Measurements from ENCODE around the gene FREY1. TPM values are rescaled to one million over a fixed set of nuclear protein-coding genes. Genes with fewer than 3 reads are reported as not detected.

Gene FREY1
- total and polyA plus RNA-seq, 2 of the 8 experiments (the other 6 are each of a cell fraction or from before 2014, with no cell fraction given): 0.32 to 1.1 TPM

GRCh38 chr11:45942381-45942780 is 35.3 kb upstream of the FREY1 start:
- POLR2A ChIA-PET (ENCODE audit: partially characterized antibody): interaction anchor here (1.3 to 13.6 kb wide), 3 partner anchors 13 to 19 kb away, joined by 4 to 115 read pairs (median 4); partner anchors contain the start of gene LARGE2
- Histone ChIP-seq H2AK5ac (ENCODE audit: low read depth, low read length) (no peak overlapping the region), H3K36me3 (ENCODE audit: control insufficient read depth in 2 of 4, insufficient read depth in 4 of 4, low read length in 3 of 4) (peaks cover 0 to 22% (median 14%) of the 10 kb centered on the region in 4 experiments; a peak in 6 of 8 replicates), H3K27ac (ENCODE audit: low read depth, low read length) (no peak overlapping the region), H3K56ac (replicated peaks; ENCODE audit: insufficient read length, low read depth, low read length) (no peak overlapping the region), H3K23me2 (ENCODE audit: low read depth, low read length) (no peaks in the 10 kb centered on the region), H3K79me2 (ENCODE audit: control insufficient read depth in 1 of 2, insufficient read depth in 2 of 2, low read length in 2 of 2) (no peaks in the 10 kb centered on the region), H3K9ac (replicated peaks in 1 of 4; ENCODE audit: extremely low read depth in 1 of 4, low read depth in 3 of 4, low read length in 3 of 4) (no peak overlapping the region), H2AFZ (ENCODE audit: low read length) (no peak overlapping the region), H3K4me3 (ENCODE audit: extremely low read depth in 1 of 4, insufficient read depth in 2 of 4, low read depth in 3 of 4, low read length in 4 of 4) (no peak overlapping the region), H2BK15ac (ENCODE audit: low read length) (no peak overlapping the region), H4K8ac (ENCODE audit: extremely low read depth, insufficient read depth, low read length) (no peak overlapping the region), H3K27me3 (replicated peaks in 1 of 4; ENCODE audit: control insufficient read depth in 3 of 4, extremely low read depth in 1 of 4, insufficient read depth in 3 of 4, low read length in 3 of 4) (no peaks in the 10 kb centered on the region), H2BK12ac (ENCODE audit: low read depth, low read length) (no peak overlapping the region), H3K4me1 (replicated peaks in 1 of 4; ENCODE audit: control insufficient read depth in 3 of 4, insufficient read depth in 4 of 4, low read length in 3 of 4) (peaks cover 0 to 5% (median 0%) of the 10 kb centered on the region in 4 experiments; a peak in 1 of 7 replicates), H2BK5ac (ENCODE audit: low read depth, low read length) (no peak overlapping the region), H4K5ac (ENCODE audit: insufficient read length, low read depth, low read length) (no peak overlapping the region), H2BK120ac (replicated peaks; ENCODE audit: low read depth, low read length) (no peak overlapping the region), H3K79me1 (ENCODE audit: low read depth, low read length) (no peaks in the 10 kb centered on the region), H3K4me2 (ENCODE audit: insufficient read depth in 1 of 2, low read depth in 2 of 2, low read length in 2 of 2) (no peak overlapping the region), H4K20me1 (replicated peaks in 1 of 2; ENCODE audit: control insufficient read depth in 1 of 2, insufficient read depth in 2 of 2, low read length in 2 of 2) (no peaks in the 10 kb centered on the region), H4K91ac (replicated peaks; ENCODE audit: insufficient read length, low read length) (no peak overlapping the region), H3K18ac (ENCODE audit: extremely low read depth, low read length) (no peak overlapping the region), H2BK20ac (ENCODE audit: low read length) (no peak overlapping the region), H3K14ac (ENCODE audit: insufficient read length) (no peak overlapping the region), H3K4ac (replicated peaks; ENCODE audit: insufficient read length, low read depth, low read length) (no peak overlapping the region), H3K23ac (ENCODE audit: insufficient read length) (no peak overlapping the region), H3K9me3 (ENCODE audit: insufficient read depth in 2 of 2, low read depth in 1 of 2, low read length in 1 of 2) (no peaks in the 10 kb centered on the region)
- DNase-seq (ENCODE audit: low read depth in 1 of 2, low spot score in 2 of 2) (no peak), FAIRE-seq (no peak)
- 90% methylated on average over 4 of the region's 4 CpGs; no CpG with 5 or more reads in 1 of the 2 experiments for WGBS, 2 experiments (ENCODE audit: extremely low coverage in 1 of 2, insufficient coverage in 1 of 2, insufficient read length in 1 of 2, insufficient replicate concordance in 2 of 2, low coverage in 1 of 2, low lambda C conversion rate in 2 of 2, missing lambda C conversion rate in 1 of 2)
- CTCF ChIA-PET (ENCODE audit: partially characterized antibody): interaction anchor here (0.6 to 2.1 kb wide), 5 partner anchors 21 to 70 kb away, joined by 3 to 8 read pairs (median 3); no protein-coding TSS in a partner anchor
- no peak for TF ChIP-seq KDM5A (IDR thresholded peaks at IDR 0.05; ENCODE audit: low read length)
- no peak for TF ChIP-seq POLR2A (IDR thresholded peaks at IDR 0.05; ENCODE audit: control extremely low read depth in 1 of 2, low read depth in 2 of 2, low read length in 2 of 2)
- TF ChIP-seq HDAC6 (IDR thresholded peaks at IDR 0.05; ENCODE audit: low read depth, low read length): no peak
- no peak for TF ChIP-seq CEBPB (IDR thresholded peaks at IDR 0.05; ENCODE audit: low read depth, low read length)
- no peak for TF ChIP-seq NRF1 (IDR thresholded peaks at IDR 0.05; ENCODE audit: low read depth, low read length)
- TF ChIP-seq JUND (IDR thresholded peaks at IDR 0.05; ENCODE audit: low read length): no peak
- no peak for TF ChIP-seq PHF8 (conservative IDR thresholded peaks at IDR 0.05; ENCODE audit: low read depth, low read length)
- no peak for TF ChIP-seq SRF (IDR thresholded peaks at IDR 0.05; ENCODE audit: low read depth, low read length)
- TF ChIP-seq EZH2 (IDR thresholded peaks at IDR 0.05; ENCODE audit: low read depth, low read length, severe bottlenecking): no peak
- no peak for TF ChIP-seq CBX8 (IDR thresholded peaks at IDR 0.05; ENCODE audit: borderline replicate concordance, low read depth, low read length)
- TF ChIP-seq TEAD4 (IDR thresholded peaks at IDR 0.05; ENCODE audit: low read depth, low read length): no peak
- no peak for TF ChIP-seq EGR1 (IDR thresholded peaks at IDR 0.05; ENCODE audit: borderline replicate concordance, low read depth, low read length)
- TF ChIP-seq TAF7 (optimal IDR thresholded peaks at IDR 0.05; ENCODE audit: borderline replicate concordance, low read depth, low read length): no peak
- TF ChIP-seq GABPA (IDR thresholded peaks at IDR 0.05; ENCODE audit: borderline replicate concordance, insufficient read depth, low read length): no peak
- TF ChIP-seq ASH2L (IDR thresholded peaks at IDR 0.05; ENCODE audit: low read length): no peak
- no peak for TF ChIP-seq KDM4A (IDR thresholded peaks at IDR 0.05; ENCODE audit: low read depth, low read length, severe bottlenecking)
